Endothelial cell of umbilical vein (primary cell): ENCODE results near the gene CYTH1. TPM values are rescaled to one million over a fixed set of nuclear protein-coding genes. Genes with fewer than 3 reads are reported as not detected.

ENCODE experiments used
- BruUV-seq: library from RNA; stranded (reverse); fragments of 400-500 nt; replicated peaks from 2 replicates; lab custom pipeline; 2021; lab: Mats Ljungman, UMichigan
- CTCF ChIA-PET: fragments of 300-600, 350-600 bp; sonication (Branson Sonifier 250); formaldehyde crosslinking; loops from one replicate; lab custom pipeline; 2021; ENCODE audit warnings: antibody characterized with exemption, inconsistent platforms; lab: Charles Lee
- POLR2A ChIA-PET: fragments of 300-600, 350-600 bp; sonication (Branson Sonifier 250); formaldehyde crosslinking; loops from one replicate; lab custom pipeline; 2021; ENCODE audit warnings: antibody characterized with exemption, inconsistent platforms; lab: Charles Lee
- DNase-seq: peaks from one replicate; pipeline ENCODE4 v3.0.0-alpha.2; 2011; ENCODE audit warnings: low read depth, low spot score
- FAIRE-seq: peaks from 2 replicates; lab custom pipeline; 2011; peaks lifted over from hg19 to GRCh38; lab: Jason Lieb, UNC
- H2AFZ ChIP-seq: 2 replicates; pipeline ENCODE4 v1.6.0; 2012; ENCODE audit warnings: low read depth, low read length, control low read depth, inconsistent platforms
- H3K27ac ChIP-seq: 2 replicates; pipeline ENCODE4 v1.5.1; 2011; ENCODE audit warnings: low read depth, mild to moderate bottlenecking, control low read depth, low read length, moderate library complexity; ENCODE audit not compliant: insufficient read depth
- H3K27me3 ChIP-seq, 2 experiments: 2 replicates each; pipeline versions ENCODE4 v1.6.0 to v1.6.1; 2011; ENCODE audit warnings: low read length in 2 of 2, mixed read lengths in 1 of 2; ENCODE audit not compliant: control insufficient read depth in 2 of 2, insufficient read depth in 2 of 2
- H3K36me3 ChIP-seq, 2 experiments: 2 replicates in 1 of 2; 3 replicates in 1 of 2; pipeline ENCODE4 v1.5.1; 2011; ENCODE audit warnings: low read length in 2 of 2, mild to moderate bottlenecking in 1 of 2, moderate library complexity in 1 of 2; ENCODE audit not compliant: control insufficient read depth in 2 of 2, insufficient read depth in 2 of 2; ENCODE audit errors: extremely low read depth in 1 of 2
- H3K4me1 ChIP-seq: 3 replicates; pipeline ENCODE4 v1.5.1; 2011; ENCODE audit warnings: mild to moderate bottlenecking, low read length; ENCODE audit not compliant: control insufficient read depth, insufficient read depth; ENCODE audit errors: extremely low read depth
- H3K4me2 ChIP-seq: 2 replicates; pipeline ENCODE4 v1.6.1; 2011; ENCODE audit warnings: low read length, control low read depth, mixed read lengths; ENCODE audit not compliant: insufficient read depth
- H3K4me3 ChIP-seq, 3 experiments: fragments of 200-600 bp in 1 of 3; sonication (generic), shearing (Covaris generic) in 1 of 3; replicated peaks in 1 of 3; 2 replicates each; pipeline ENCODE4 v1.5.1; 2011 to 2016; ENCODE audit warnings: control low read depth in 3 of 3, low read length in 3 of 3, mild to moderate bottlenecking in 2 of 3, inconsistent platforms in 1 of 3, low read depth in 1 of 3, moderate library complexity in 1 of 3; ENCODE audit not compliant: insufficient read depth in 1 of 3
- H3K79me2 ChIP-seq: 2 replicates; pipeline ENCODE4 v1.6.0; 2012; ENCODE audit warnings: low read length, inconsistent platforms; ENCODE audit not compliant: control insufficient read depth, insufficient read depth
- H3K9ac ChIP-seq: replicated peaks from 2 replicates; pipeline ENCODE3; 2011; ENCODE audit warnings: low read length, control low read depth; ENCODE audit not compliant: insufficient read depth; ENCODE audit errors: extremely low read depth
- H3K9me1 ChIP-seq: replicated peaks from 3 replicates; pipeline ENCODE4 v1.6.0; 2011; ENCODE audit warnings: mild to moderate bottlenecking, low read length; ENCODE audit not compliant: control insufficient read depth, insufficient read depth; ENCODE audit errors: extremely low read depth
- H3K9me3 ChIP-seq: replicated peaks from 2 replicates; pipeline ENCODE4 v1.5.1; 2012; ENCODE audit warnings: low read length, inconsistent platforms; ENCODE audit not compliant: control insufficient read depth, insufficient read depth
- H4K20me1 ChIP-seq: replicated peaks from 2 replicates; pipeline ENCODE3; 2011; ENCODE audit warnings: mild to moderate bottlenecking, low read length; ENCODE audit not compliant: control insufficient read depth, insufficient read depth; ENCODE audit errors: extremely low read depth
- CTCF ChIP-seq, 2 donors: IDR thresholded peaks; 1 replicate in 1 of 2; 2 replicates in 1 of 2; pipeline ENCODE4 v1.5.1; 2011; ENCODE audit warnings: low read length in 2 of 2, mild to moderate bottlenecking in 2 of 2, moderate library complexity in 2 of 2, control low read depth in 1 of 2, inconsistent platforms in 1 of 2, low read depth in 1 of 2; ENCODE audit not compliant: insufficient read depth in 1 of 2; ENCODE audit errors: extremely low read depth in 1 of 2
- EZH2 ChIP-seq: IDR thresholded peaks from 2 replicates; pipeline ENCODE4 v1.6.1; 2012; ENCODE audit warnings: borderline replicate concordance, low read depth, mild to moderate bottlenecking, moderate library complexity, low read length, inconsistent platforms; ENCODE audit not compliant: severe bottlenecking
- FOS ChIP-seq: IDR thresholded peaks from 2 replicates; pipeline ENCODE4 v1.6.1; 2011; ENCODE audit warnings: mild to moderate bottlenecking, low read length, moderate library complexity, borderline replicate concordance; ENCODE audit not compliant: insufficient read depth
- GATA2 ChIP-seq: IDR thresholded peaks from 2 replicates; pipeline ENCODE4 v1.7.0; 2011; ENCODE audit warnings: low read depth, mild to moderate bottlenecking, moderate library complexity, mixed read lengths, low read length; ENCODE audit not compliant: insufficient read length, insufficient read depth
- JUN ChIP-seq: IDR thresholded peaks from 2 replicates; pipeline ENCODE4 v1.6.1; 2011; ENCODE audit warnings: borderline replicate concordance, low read depth; ENCODE audit not compliant: insufficient read length, insufficient read depth
- MAX ChIP-seq: IDR thresholded peaks from 2 replicates; pipeline ENCODE4 v1.6.1; 2011; ENCODE audit not compliant: insufficient read depth, insufficient read length
- MYC ChIP-seq: IDR thresholded peaks from one replicate; pipeline ENCODE4 v1.6.1; 2011; ENCODE audit warnings: mild to moderate bottlenecking, low read depth, low read length
- POLR2A ChIP-seq: IDR thresholded peaks from 2 replicates; pipeline ENCODE4 v1.6.1; 2012; ENCODE audit warnings: low read depth, mild to moderate bottlenecking, control low read depth, low read length
- POLR2AphosphoS5 ChIP-seq: IDR thresholded peaks from 2 replicates; pipeline ENCODE4 v1.6.1; 2012; ENCODE audit warnings: low read depth, mild to moderate bottlenecking, control low read depth, low read length, moderate library complexity; ENCODE audit not compliant: insufficient read depth
- dilution Hi-C: fragments of 300-500 bp; cut with MboI; formaldehyde crosslinking; loops from one replicate; pipeline ENCODE4 v1.15.0; 2019; ENCODE audit warnings: low sequenced_read_pairs; ENCODE audit not compliant: extremely low pct_ligation_motif_present
- intact Hi-C: fragments of 100-400 bp; cut with micrococcal nuclease; formaldehyde crosslinking; loops from one replicate; pipeline ENCODE4 v1.10.0; 2022
- polyA plus RNA-seq, 4 experiments: library from polyadenylated mRNA; depleted of rRNA in 3 of 4; stranded (reverse) in 3 of 4; unstranded in 1 of 4; fragments of >200 nt; gene quantifications; 2 replicates each; pipeline versions ENCODE4 v1.2.1 to v1.2.3, GENCODE V29; 2011 to 2012; ENCODE audit warnings: missing spikeins in 1 of 4
- total RNA-seq: library from RNA; stranded (reverse); gene quantifications from 2 replicates; pipeline ENCODE4 v1.2.3, GENCODE V29; 2021

CYTH1 gene
- total and polyA plus RNA-seq, 2 donors (not counting 3 experiments of a cell fraction or from before 2014, with no cell fraction given), result 35.9 to 49.9 TPM

GRCh38 chr17:78820841-78821240 lies 38.8 kb upstream of the CYTH1 start:
- no TSS peak for BruUV-seq
- FAIRE-seq (no peak), DNase-seq (no peak)
- H3K9me1 ChIP-seq, result no peaks in the 10 kb centered on the region
- intact Hi-C loops (no loop called here), dilution Hi-C loops (no loop called here)
- ChIA-PET CTCF (interaction anchor here (2.7 kb wide), 1 partner anchor 151 kb away, joined by 11 read pairs; no protein-coding TSS in a partner anchor), POLR2A (interaction anchor here (2.0 kb wide), 1 partner anchor 19 kb away, joined by 5 read pairs; no protein-coding TSS in a partner anchor)
- peaks cover 17 to 44% of the 10 kb centered on the region in 2 experiments for H3K36me3 ChIP-seq
- H3K4me1 ChIP-seq, result peaks cover 19% of the 10 kb centered on the region
- peaks cover 4% of the 10 kb centered on the region for H3K79me2 ChIP-seq
- H3K27ac ChIP-seq, result no peak overlapping the region
- no peaks in the 10 kb centered on the region for H3K27me3 ChIP-seq
- no peak overlapping the region for H2AFZ ChIP-seq
- no peak overlapping the region for H3K9ac ChIP-seq
- TF ChIP-seq CTCF (IDR thresholded peaks at IDR 0.05; ENCODE audit: extremely low read depth in 1 of 2, insufficient read depth in 1 of 2, low read depth in 1 of 2, low read length in 2 of 2) (no peak), MAX (no peak), FOS (no peak), GATA2 (no peak), POLR2AphosphoS5 (no peak), JUN (no peak), MYC (no peak), EZH2 (no peak), POLR2A (no peak)
- no peaks in the 10 kb centered on the region for H3K9me3 ChIP-seq
- no peak overlapping the region for H3K4me3 ChIP-seq
- H3K4me2 ChIP-seq, result no peak overlapping the region
- no peaks in the 10 kb centered on the region for H4K20me1 ChIP-seq
